ENCODE results near the gene SMIM9.

- TF ChIP-seq CTCF (IDR thresholded peaks at IDR 0.05): no peak
- no peak for TF ChIP-seq POLR2A (IDR thresholded peaks at IDR 0.05)
Observed at GRCh38 chrX:154797006-154797405, 37.5 kb downstream of the SMIM9 start.
